Osteocyte (in vitro differentiated cells): Measurements from ENCODE around the gene GMDS. TPM values are rescaled to one million over a fixed set of nuclear protein-coding genes. Genes with fewer than 3 reads are reported as not detected.

Experiments used
- DNase-seq: peaks from one replicate; pipeline ENCODE4 v3.0.0; 2021; ENCODE audit warnings: mixed read lengths; ENCODE audit not compliant: unreplicated experiment; ENCODE audit errors: extremely low spot score
- H3K27ac Mint-ChIP-seq: one replicate; pipeline ENCODE4 v1.8.0; 2021; ENCODE audit warnings: mild to moderate bottlenecking, mixed read lengths; ENCODE audit not compliant: unreplicated experiment
- H3K27me3 Mint-ChIP-seq: one replicate; pipeline ENCODE4 v1.8.0; 2021; ENCODE audit warnings: mixed read lengths; ENCODE audit not compliant: unreplicated experiment
- H3K36me3 Mint-ChIP-seq: one replicate; pipeline ENCODE4 v1.8.0; 2021; ENCODE audit warnings: mixed read lengths; ENCODE audit not compliant: unreplicated experiment
- H3K4me1 Mint-ChIP-seq: one replicate; pipeline ENCODE4 v1.8.0; 2021; ENCODE audit warnings: mixed read lengths; ENCODE audit not compliant: unreplicated experiment
- H3K4me3 Mint-ChIP-seq: one replicate; pipeline ENCODE4 v1.8.0; 2021; ENCODE audit warnings: mild to moderate bottlenecking, moderate library complexity, mixed read lengths; ENCODE audit not compliant: unreplicated experiment
- H3K9me3 Mint-ChIP-seq: one replicate; pipeline ENCODE4 v1.8.0; 2021; ENCODE audit warnings: mixed read lengths; ENCODE audit not compliant: unreplicated experiment
- CTCF ChIP-seq: fragments of 200-600 bp; sonication (generic); IDR thresholded peaks from 2 replicates; pipeline ENCODE4 v1.5.0; 2021; ENCODE audit warnings: antibody characterized with exemption, mild to moderate bottlenecking, moderate library complexity
- total RNA-seq: library from RNA; stranded (reverse); gene quantifications from 2 replicates; pipeline ENCODE4 v1.2.1, GENCODE V29; 2021

The GMDS gene
- total RNA-seq, 1 donor from 2014 or later: 30.7 TPM

GRCh38 chr6:2249126-2249525, 3.7 kb upstream of the GMDS start:
- H3K27me3 Mint-ChIP-seq: no peaks in the 10 kb centered on the region
- peaks cover 19% of the 10 kb centered on the region for H3K4me1 Mint-ChIP-seq
- H3K27ac Mint-ChIP-seq: no peak overlapping the region
- H3K36me3 Mint-ChIP-seq: peaks cover 18% of the 10 kb centered on the region
- H3K9me3 Mint-ChIP-seq: no peaks in the 10 kb centered on the region
- H3K4me3 Mint-ChIP-seq: no peak overlapping the region
- DNase-seq: no peak
- no peak for TF ChIP-seq CTCF

GRCh38 chr6:2247664-2248063, 2.3 kb upstream of the GMDS start:
- peaks cover 10% of the 10 kb centered on the region for H3K36me3 Mint-ChIP-seq
- H3K27me3 Mint-ChIP-seq: no peaks in the 10 kb centered on the region
- no peak overlapping the region for H3K27ac Mint-ChIP-seq
- H3K4me3 Mint-ChIP-seq: no peak overlapping the region
- H3K4me1 Mint-ChIP-seq: peaks cover 25% of the 10 kb centered on the region
- H3K9me3 Mint-ChIP-seq: no peaks in the 10 kb centered on the region
- TF ChIP-seq CTCF: no peak
- no peak for DNase-seq

- no peak for TF ChIP-seq CTCF
- no peaks in the 10 kb centered on the region for H3K27me3 Mint-ChIP-seq
- no peaks in the 10 kb centered on the region for H3K9me3 Mint-ChIP-seq
- peaks cover 25% of the 10 kb centered on the region for H3K4me1 Mint-ChIP-seq
- peak overlapping the region; percentile 88 for H3K4me3 Mint-ChIP-seq
- peaks cover 7% of the 10 kb centered on the region for H3K36me3 Mint-ChIP-seq
- H3K27ac Mint-ChIP-seq: peak overlapping the region; percentile 93
- no peak for DNase-seq
These were observed 765 bp upstream of the GMDS start for GRCh38 chr6:2245877-2246863.

GRCh38 chr6:2244261-2245102, 923 bp downstream of the GMDS start:
- H3K27ac Mint-ChIP-seq: no peak overlapping the region
- H3K27me3 Mint-ChIP-seq: no peaks in the 10 kb centered on the region
- no peaks in the 10 kb centered on the region for H3K9me3 Mint-ChIP-seq
- H3K4me1 Mint-ChIP-seq: peaks cover 25% of the 10 kb centered on the region
- H3K4me3 Mint-ChIP-seq: peak overlapping the region; percentile 85
- DNase-seq: no peak
- peaks cover 3% of the 10 kb centered on the region for H3K36me3 Mint-ChIP-seq
- TF ChIP-seq CTCF: no peak

- Mint-ChIP-seq H3K36me3 (no peaks in the 10 kb centered on the region), H3K4me1 (peaks cover 29% of the 10 kb centered on the region), H3K27me3 (no peaks in the 10 kb centered on the region), H3K9me3 (no peaks in the 10 kb centered on the region), H3K4me3 (no peak overlapping the region), H3K27ac (no peak overlapping the region)
- DNase-seq: no peak
- no peak for TF ChIP-seq CTCF
These were observed 3.1 kb downstream of the GMDS start for GRCh38 chr6:2242311-2242710.
